OCI-LY1 (cell line): ENCODE data around the gene PAK5.

Source experiments
- CTCF ChIP-seq: fragments of 200-600 bp; sonication (generic), shearing (Covaris generic); IDR thresholded peaks from 2 replicates; pipeline ENCODE4 v1.5.1; 2017; ENCODE audit warnings: mild to moderate bottlenecking, antibody characterized with exemption, low read length, moderate library complexity, mixed read lengths
- EZH2 ChIP-seq: fragments of 200-600 bp; sonication (generic), shearing (Covaris generic); IDR thresholded peaks from 2 replicates; pipeline ENCODE4 v1.8.0; 2017; ENCODE audit warnings: borderline replicate concordance, mixed run types, mild to moderate bottlenecking, antibody characterized with exemption, low read length, moderate library complexity, mixed read lengths

DNA sequence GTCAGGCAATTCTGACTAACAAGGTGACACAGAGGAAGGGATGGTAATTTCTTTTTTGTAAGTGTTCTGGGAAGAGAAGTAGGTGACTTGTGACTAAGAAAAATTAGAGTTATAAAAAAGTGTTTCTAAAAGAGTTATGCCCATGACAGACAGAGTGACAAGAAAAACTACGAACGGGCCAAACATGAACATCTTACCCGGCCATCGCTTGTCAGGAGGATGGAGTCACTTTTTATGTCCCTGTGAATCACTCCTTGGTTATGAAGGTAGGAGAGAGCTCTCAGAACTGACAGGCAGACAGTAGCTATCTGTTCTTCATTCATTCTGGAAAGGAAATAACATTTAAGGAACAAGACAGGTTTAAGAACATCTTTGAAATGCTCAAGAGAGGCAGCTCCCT is 281.5 kb downstream of the PAK5 start:
- TF ChIP-seq CTCF (no peak), EZH2 (no peak)
